H1 (cell line): Measurements from ENCODE around the gene CFAP65. TPM values are rescaled to one million over a fixed set of nuclear protein-coding genes. Genes with fewer than 3 reads are reported as not detected.

Source experiments
- BRCA1 ChIP-seq: IDR thresholded peaks from 2 replicates; pipeline ENCODE4 v1.6.1; 2012; ENCODE audit warnings: low read depth, low read length, improper control_type of control experiment
- CTCF ChIP-seq, 3 experiments: IDR thresholded peaks; 1 replicate in 2 of 3; 2 replicates in 1 of 3; pipeline versions ENCODE4 v1.5.1 to v1.6.1; 2011; ENCODE audit warnings: low read length in 3 of 3, mild to moderate bottlenecking in 3 of 3, inconsistent platforms in 2 of 3, low read depth in 1 of 3, moderate library complexity in 1 of 3; ENCODE audit not compliant: insufficient read depth in 1 of 3; ENCODE audit errors: control extremely low read depth in 1 of 3
- EP300 ChIP-seq, 2 experiments: IDR thresholded peaks; 1 replicate in 1 of 2; 2 replicates in 1 of 2; pipeline ENCODE4 v1.6.1; 2011 to 2012; ENCODE audit warnings: low read depth in 2 of 2, low read length in 2 of 2, mild to moderate bottlenecking in 2 of 2, borderline replicate concordance in 1 of 2, inconsistent platforms in 1 of 2, moderate library complexity in 1 of 2
- HDAC2 ChIP-seq, 2 experiments: fragments of 300-600 bp in 1 of 2; sonication (generic) in 1 of 2; IDR thresholded peaks; 2 replicates each; pipeline ENCODE4 v1.6.1; 2011 to 2012; ENCODE audit warnings: low read depth in 2 of 2, low read length in 2 of 2, mild to moderate bottlenecking in 2 of 2, moderate library complexity in 2 of 2, borderline replicate concordance in 1 of 2, inconsistent platforms in 1 of 2
- JUND ChIP-seq: IDR thresholded peaks from 2 replicates; pipeline ENCODE4 v1.6.1; 2011; ENCODE audit warnings: mild to moderate bottlenecking, improper control_type of control experiment, low read length
- MAX ChIP-seq: IDR thresholded peaks from 2 replicates; pipeline ENCODE4 v1.6.1; 2012; ENCODE audit warnings: inconsistent platforms
- POLR2AphosphoS5 ChIP-seq: IDR thresholded peaks from 2 replicates; pipeline ENCODE4 v1.6.1; 2011; ENCODE audit warnings: low read depth, low read length
- RAD21 ChIP-seq, 2 experiments: IDR thresholded peaks in 1 of 2; conservative IDR thresholded peaks in 1 of 2; 2 replicates each; pipeline ENCODE4 v1.6.1; 2011; ENCODE audit warnings: low read depth in 2 of 2, low read length in 2 of 2, improper control_type of control experiment in 1 of 2, inconsistent platforms in 1 of 2, mild to moderate bottlenecking in 1 of 2, moderate library complexity in 1 of 2
- SIN3A ChIP-seq, 2 experiments: IDR thresholded peaks in 1 of 2; conservative IDR thresholded peaks in 1 of 2; 2 replicates each; pipeline ENCODE4 v1.6.1; 2011 to 2012; ENCODE audit warnings: low read length in 2 of 2, improper control_type of control experiment in 1 of 2, low read depth in 1 of 2, mild to moderate bottlenecking in 1 of 2
- SIRT6 ChIP-seq: IDR thresholded peaks from one replicate; pipeline ENCODE4 v1.7.1; 2012; ENCODE audit warnings: low read length, inconsistent platforms
- SUZ12 ChIP-seq: fragments of 200-600 bp; sonication (generic); IDR thresholded peaks from 2 replicates; pipeline ENCODE4 v1.6.1; 2012; ENCODE audit warnings: mild to moderate bottlenecking, inconsistent platforms, low read length, moderate library complexity, mixed read lengths
- TAF7 ChIP-seq: optimal IDR thresholded peaks from 2 replicates; pipeline ENCODE3; 2011; ENCODE audit warnings: low read depth, mild to moderate bottlenecking, inconsistent platforms, low read length, moderate library complexity, borderline replicate concordance
- TEAD4 ChIP-seq: IDR thresholded peaks from 2 replicates; pipeline ENCODE4 v1.6.1; 2012; ENCODE audit warnings: low read depth, low read length, inconsistent platforms, mixed read lengths
- polyA plus RNA-seq, 7 experiments: library from polyadenylated mRNA; depleted of rRNA in 3 of 7; stranded (reverse) in 5 of 7; unstranded in 2 of 7; fragments of >200 nt in 5 of 7; fragments of 200-250 nt in 2 of 7; gene quantifications; 1 replicate in 5 of 7; 2 replicates in 1 of 7; 4 replicates in 1 of 7; pipeline versions ENCODE4 v1.2.1 to v1.2.3, GENCODE V29; 2011 to 2013; ENCODE audit warnings: missing spikeins in 2 of 7, mixed read lengths in 2 of 7
- total RNA-seq: library from RNA; stranded (reverse); fragmentation: NEBNext Ultra II Directional; extraction: Animal tissue kit (Norgen Biotek cat#: 25700); gene quantifications from 2 replicates; pipeline ENCODE4 v1.2.1, GENCODE V29; 2021
- TF ChIP-seq, protein P1 (sequence below): IDR thresholded peaks from 2 replicates; pipeline ENCODE4 v1.6.1; 2011; ENCODE audit warnings: low read depth, mild to moderate bottlenecking, low read length; ENCODE audit not compliant: insufficient read depth

Gene CFAP65
- total and polyA plus RNA-seq, 2 of the 8 experiments (the other 6 are each of a cell fraction or from before 2014, with no cell fraction given): 0.19 to 0.45 TPM

DNA sequence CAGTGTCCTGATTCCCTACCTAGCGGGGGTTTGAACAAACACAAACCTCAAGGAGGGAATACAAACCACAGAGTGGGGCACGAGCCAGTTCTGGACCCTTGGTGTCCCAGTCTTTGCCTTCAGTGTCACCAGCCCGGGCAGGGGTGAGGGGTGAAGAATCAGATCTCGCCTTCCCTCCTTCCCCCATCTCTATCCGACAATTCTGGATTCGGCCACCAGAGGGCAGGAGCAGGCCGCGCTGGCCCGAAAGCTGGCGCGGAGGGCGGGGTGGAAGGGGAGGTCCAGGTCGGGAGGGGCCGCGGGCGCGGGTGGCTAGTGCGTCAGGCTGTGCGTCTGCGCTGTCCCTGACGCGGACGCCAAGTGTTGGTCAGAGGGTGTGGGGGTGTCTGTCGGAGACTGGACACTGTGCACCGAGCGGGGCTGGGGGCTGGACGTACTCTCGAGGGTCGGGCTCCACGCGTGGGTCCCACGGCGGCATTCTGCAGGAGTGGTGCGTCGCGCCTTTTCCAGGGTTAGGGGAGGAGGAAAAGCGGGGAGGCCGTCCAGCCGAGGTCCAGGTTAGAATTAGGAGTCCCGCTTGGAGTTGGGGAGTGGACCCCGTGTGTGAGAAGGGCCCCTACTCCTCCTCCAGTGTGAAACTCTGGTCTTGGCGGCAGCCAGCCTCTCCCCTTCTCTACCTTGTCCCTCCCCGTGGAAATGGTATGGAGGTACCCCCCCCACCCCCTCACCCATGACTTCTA, 45.2 kb downstream of the CFAP65 start (continued):
- TF ChIP-seq CTCF (IDR thresholded peaks at IDR 0.05; ENCODE audit: control extremely low read depth in 1 of 3, insufficient read depth in 1 of 3, low read depth in 1 of 3, low read length in 3 of 3): peak in 2 of 3 experiments; percentile 88; a peak in 3 of 4 replicates
- no peak for TF ChIP-seq BRCA1
- TF ChIP-seq RAD21 (IDR thresholded peaks at IDR 0.05 in 1 of 2, conservative IDR thresholded peaks at IDR 0.05 in 1 of 2; ENCODE audit: low read depth in 2 of 2, low read length in 2 of 2): peak; percentile 79 to 89
- TF ChIP-seq JUND: no peak
- peak; percentile 43 for TF ChIP-seq SUZ12
- 0 out of 4 replicates have a peak, but pooled peaks of 1 of the 2 experiments have one; percentile 54 for TF ChIP-seq SIN3A (conservative IDR thresholded peaks at IDR 0.05 in 1 of 2, IDR thresholded peaks at IDR 0.05 in 1 of 2; ENCODE audit: low read depth in 1 of 2, low read length in 2 of 2)
- TF ChIP-seq, protein P1, sequence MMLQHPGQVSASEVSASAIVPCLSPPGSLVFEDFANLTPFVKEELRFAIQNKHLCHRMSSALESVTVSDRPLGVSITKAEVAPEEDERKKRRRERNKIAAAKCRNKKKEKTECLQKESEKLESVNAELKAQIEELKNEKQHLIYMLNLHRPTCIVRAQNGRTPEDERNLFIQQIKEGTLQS: no peak
- TF ChIP-seq POLR2AphosphoS5: no peak
- no peak for TF ChIP-seq SIRT6
- peak; percentile 25; the same call in 1 of the 2 replicates for TF ChIP-seq MAX
- 0 out of 3 replicates have a peak, but pooled peaks of 1 of the 2 experiments have one; percentile 20 for TF ChIP-seq EP300 (IDR thresholded peaks at IDR 0.05; ENCODE audit: borderline replicate concordance in 1 of 2, low read depth in 2 of 2, low read length in 2 of 2)
- peak; percentile 13 for TF ChIP-seq TAF7
- peak in 1 of 2 experiments; percentile 13; a peak in 1 of 4 replicates for TF ChIP-seq HDAC2 (IDR thresholded peaks at IDR 0.05; ENCODE audit: borderline replicate concordance in 1 of 2, low read depth in 2 of 2, low read length in 2 of 2)
- TF ChIP-seq TEAD4: no peak
